ENCODE data around the gene TMEM255B. TPM values are rescaled to one million over a fixed set of nuclear protein-coding genes. Genes with fewer than 3 reads are reported as not detected.

The TMEM255B gene
- total RNA-seq, 4 donors from 2014 or later = 2.0 to 4.8 (median 3.4) TPM

- WGBS, 2 donors = 55 to 57% methylated on average over 2 of the region's 2 CpGs
- intact Hi-C loops (cut with DNase I; ENCODE audit: low total_unique reads) = no loop called here
- H3K4me3 ChIP-seq (ENCODE audit: low read depth, poor library complexity, severe bottlenecking) = no peak overlapping the region
- DNase-seq (ENCODE audit: low spot score in 2 of 2) = no peak
- TF ChIP-seq CTCF (IDR thresholded peaks at IDR 0.05) = no peak
Measured at GRCh38 chr13:113781571-113781970, 22.5 kb downstream of the TMEM255B start.

DNA sequence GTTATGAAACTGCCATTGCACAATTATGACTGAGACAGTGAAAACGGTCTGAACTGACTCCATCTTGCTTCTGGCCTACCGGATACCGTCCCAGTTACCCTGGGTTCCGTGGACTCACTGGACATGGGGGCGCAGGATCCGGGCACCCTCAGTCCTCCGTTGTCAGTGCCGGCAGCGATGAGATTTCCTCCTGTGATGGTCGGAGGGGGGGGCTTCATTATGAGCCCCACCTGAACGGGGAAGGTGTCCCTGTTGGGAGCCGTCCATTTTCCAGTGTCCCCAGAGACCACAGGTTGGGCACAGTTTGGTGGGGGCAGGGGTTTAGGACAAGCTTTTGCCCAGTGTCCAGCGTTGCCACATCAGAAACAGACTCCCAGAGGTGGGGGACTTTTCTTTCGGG, 23.4 kb downstream of the TMEM255B start:
- no peak overlapping the region for H3K4me3 ChIP-seq (ENCODE audit: low read depth, poor library complexity, severe bottlenecking)
- 80 to 83% methylated on average over 13 to 14 of the region's 14 CpGs for WGBS, 2 donors
- peak in 1 of 2 donors; percentile 26 for DNase-seq (ENCODE audit: low spot score in 2 of 2)
- no peak for TF ChIP-seq CTCF (IDR thresholded peaks at IDR 0.05)
- TF ChIP-seq POLR2A (IDR thresholded peaks at IDR 0.05) = no peak
- intact Hi-C loops (cut with DNase I; ENCODE audit: low total_unique reads) = no loop called here

DNA sequence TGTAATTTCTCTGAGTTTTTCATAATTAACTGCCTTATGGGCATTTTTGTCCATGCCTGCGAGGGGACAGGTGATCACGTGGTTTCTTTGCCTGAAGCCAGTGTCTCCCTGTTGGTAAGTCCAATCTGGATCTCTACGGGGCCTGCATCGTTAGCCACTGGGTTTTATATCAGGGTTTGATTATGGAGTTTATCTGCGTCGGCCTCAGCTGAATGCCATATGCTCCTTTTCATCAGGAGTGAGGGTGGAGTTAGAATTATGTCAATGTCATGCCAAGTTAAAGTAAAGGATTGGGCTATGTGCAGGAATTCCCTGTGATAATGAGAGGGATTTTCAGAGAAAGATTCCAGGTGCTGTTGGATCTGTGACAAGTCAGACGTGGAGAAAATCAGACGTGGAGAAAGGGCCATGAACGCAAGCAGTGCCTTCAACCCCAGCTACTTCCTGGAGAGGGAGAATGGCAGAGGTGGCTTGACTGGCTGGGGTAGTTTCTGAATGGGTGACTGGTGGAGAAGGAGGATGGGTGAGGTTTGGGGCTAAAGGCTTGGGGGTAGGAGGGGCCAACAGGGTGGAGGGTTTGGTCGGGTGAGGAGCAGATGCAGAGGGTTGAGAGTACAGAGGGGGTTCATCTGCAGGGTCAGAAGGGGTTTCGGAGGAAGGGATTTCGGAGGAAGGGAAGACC, 24.3 kb downstream of the TMEM255B start:
- 56 to 66% methylated on average over 12 of the region's 12 CpGs for WGBS, 2 donors
- H3K4me3 ChIP-seq (ENCODE audit: low read depth, poor library complexity, severe bottlenecking) = no peak overlapping the region
- DNase-seq (ENCODE audit: low spot score in 2 of 2) = peak in 1 of 2 donors; percentile 49
- intact Hi-C loops (cut with DNase I; ENCODE audit: low total_unique reads) = no loop called here
- TF ChIP-seq CTCF (IDR thresholded peaks at IDR 0.05) = no peak
- TF ChIP-seq POLR2A (IDR thresholded peaks at IDR 0.05) = no peak

DNA sequence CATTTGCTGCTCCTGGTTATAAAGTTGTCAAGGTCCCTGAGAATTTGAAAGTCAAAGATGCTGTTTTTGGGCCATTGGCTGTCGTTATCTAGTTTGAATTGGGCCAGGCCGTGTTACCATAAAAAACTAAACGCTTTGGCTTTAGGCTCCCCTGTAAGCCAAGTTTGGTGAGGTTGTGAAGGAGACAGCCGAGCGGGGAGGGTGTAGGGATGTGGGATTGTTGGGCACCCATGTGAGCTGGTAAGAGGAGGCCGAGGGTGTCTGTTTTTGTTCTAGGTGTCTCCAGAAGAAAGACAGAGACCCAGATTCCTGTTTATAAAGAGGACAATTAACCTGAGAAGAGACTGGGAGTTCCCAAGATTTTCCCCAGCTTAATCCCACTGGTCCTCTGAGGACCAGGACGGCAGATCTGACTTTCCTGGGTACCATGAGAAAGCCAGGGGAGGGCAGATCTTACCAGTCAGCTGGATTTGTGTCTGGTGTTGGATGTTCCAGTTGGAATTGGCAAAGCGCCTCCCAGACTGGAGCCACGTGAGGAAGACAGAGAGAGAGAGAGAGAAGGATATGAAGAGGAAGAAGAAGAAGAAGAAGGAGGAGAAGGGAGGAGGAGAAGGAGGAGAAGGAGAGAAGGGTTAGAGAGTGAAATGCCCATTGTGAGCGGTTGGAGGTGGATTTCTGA, 25.1 kb downstream of the TMEM255B start:
- H3K4me3 ChIP-seq (ENCODE audit: low read depth, poor library complexity, severe bottlenecking) = no peak overlapping the region
- DNase-seq (ENCODE audit: low spot score in 2 of 2) = peak in 1 of 2 donors; percentile 67
- no peak for TF ChIP-seq POLR2A (IDR thresholded peaks at IDR 0.05)
- TF ChIP-seq CTCF (IDR thresholded peaks at IDR 0.05) = no peak
- 79 to 84% methylated on average over 10 of the region's 10 CpGs for WGBS, 2 donors
- intact Hi-C loops (cut with DNase I; ENCODE audit: low total_unique reads) = no loop called here

DNA sequence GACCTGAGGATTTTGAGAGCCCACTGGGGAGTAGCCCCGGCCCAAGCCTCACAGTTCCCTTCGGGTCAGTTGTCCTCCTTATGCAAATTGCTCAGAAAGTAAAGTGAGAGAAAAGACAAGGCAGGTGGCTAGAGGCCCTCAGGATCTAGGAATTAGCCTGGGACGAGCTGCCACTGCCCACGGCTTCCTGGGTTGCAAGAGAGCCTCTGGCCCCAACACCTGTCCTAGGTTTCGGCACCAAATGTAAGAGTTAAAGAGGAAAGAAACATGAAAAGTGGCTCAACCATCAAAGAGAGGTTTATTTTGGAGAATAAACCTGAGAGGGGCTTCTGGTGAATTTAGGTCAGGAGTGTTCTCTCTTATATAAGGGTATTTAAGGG, 25.6 kb downstream of the TMEM255B start:
- WGBS, 2 donors = 74 to 94% methylated on average over 5 of the region's 5 CpGs
- TF ChIP-seq CTCF (IDR thresholded peaks at IDR 0.05) (no peak), POLR2A (IDR thresholded peaks at IDR 0.05) (no peak)
- intact Hi-C loops (cut with DNase I; ENCODE audit: low total_unique reads) = no loop called here
- DNase-seq (ENCODE audit: low spot score in 2 of 2) = no peak
- no peak overlapping the region for H3K4me3 ChIP-seq (ENCODE audit: low read depth, poor library complexity, severe bottlenecking)
